Right atrium auricular region (tissue), 2 donors: ENCODE results near the gene A3GALT2. TPM values are rescaled to one million over a fixed set of nuclear protein-coding genes. Genes with fewer than 3 reads are reported as not detected.

Experiments used
- DNase-seq: peaks from one replicate; pipeline ENCODE4 v3.0.0-alpha.2; 2019; ENCODE audit warnings: low spot score
- H3K27ac ChIP-seq, 2 donors: fragments of 200-600 bp; sonication (generic); 1 replicate in 1 of 2; 2 replicates in 1 of 2; pipeline ENCODE4 v1.5.1; 2016 to 2019
- H3K27me3 ChIP-seq, 2 donors: fragments of 200-600 bp; sonication (generic); one replicate each; pipeline versions ENCODE4 v1.5.1 to v1.6.0; 2017 to 2019
- H3K36me3 ChIP-seq: fragments of 200-600 bp; sonication (generic); one replicate; pipeline ENCODE4 v1.5.1; 2016
- H3K4me1 ChIP-seq, 2 donors: fragments of 200-600 bp; sonication (generic); one replicate each; pipeline versions ENCODE4 v1.5.1 to v1.6.0; 2017 to 2019
- H3K4me3 ChIP-seq, 2 donors: fragments of 200-600 bp; sonication (generic); 1 replicate in 1 of 2; 2 replicates in 1 of 2; pipeline ENCODE4 v1.5.1; 2017 to 2019; ENCODE audit warnings: mild to moderate bottlenecking in 1 of 2, moderate library complexity in 1 of 2
- H3K9me3 ChIP-seq, 2 donors: fragments of 200-600 bp; sonication (generic); one replicate each; pipeline ENCODE4 v1.5.1; 2019
- microRNA counts, 2 donors: library from miRNA; unstranded; fragments of <30 nt; microRNA quantifications; one replicate each; lab custom pipeline; 2016 to 2017
- microRNA-seq, 2 donors: library from miRNA; unstranded; fragments of <30 nt; microRNA quantifications; one replicate each; pipeline ENCODE4, GENCODE V29; 2016 to 2017; ENCODE audit warnings: borderline number of aligned reads in 2 of 2, borderline replicate concordance in 1 of 2
- total RNA-seq, 2 donors: library from RNA; depleted of rRNA; stranded (reverse); fragments of >200 nt; gene quantifications; one replicate each; pipeline ENCODE4 v1.1.0, GENCODE V29; 2016
- TF ChIP-seq, protein P1 (sequence below), 2 donors: fragments of 200-600 bp; sonication (generic); IDR thresholded peaks; one replicate each; pipeline ENCODE4 v1.5.1; 2019; ENCODE audit warnings: antibody characterized with exemption in 2 of 2

The A3GALT2 gene
- total RNA-seq, 2 donors from 2014 or later = not detected

DNA sequence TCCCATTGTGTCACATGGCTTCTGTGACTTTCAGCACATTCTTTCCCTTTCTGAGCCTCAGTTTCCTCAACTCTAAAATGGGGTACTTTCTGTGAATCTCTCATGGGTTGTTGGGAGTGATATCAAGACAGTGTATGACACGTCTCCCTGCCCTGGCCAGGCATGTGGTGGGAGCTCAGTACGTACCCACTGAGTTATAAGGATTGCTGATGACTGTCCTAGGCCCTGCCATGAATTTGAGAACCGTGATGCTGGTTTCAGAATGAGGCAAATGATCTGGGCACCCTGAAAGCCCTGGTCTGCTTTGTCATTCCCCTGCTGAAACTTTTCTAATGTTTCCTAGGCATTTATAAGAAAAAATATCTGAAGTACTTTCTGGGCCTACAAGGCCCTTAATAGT lies 61.0 kb downstream of the A3GALT2 start:
- DNase-seq = no peak
- no peaks in the 10 kb centered on the region for H3K27me3 ChIP-seq
- peaks cover 0 to 75% of the 10 kb centered on the region in 2 donors for H3K4me1 ChIP-seq
- no peak overlapping the region for H3K4me3 ChIP-seq
- TF ChIP-seq, protein P1, sequence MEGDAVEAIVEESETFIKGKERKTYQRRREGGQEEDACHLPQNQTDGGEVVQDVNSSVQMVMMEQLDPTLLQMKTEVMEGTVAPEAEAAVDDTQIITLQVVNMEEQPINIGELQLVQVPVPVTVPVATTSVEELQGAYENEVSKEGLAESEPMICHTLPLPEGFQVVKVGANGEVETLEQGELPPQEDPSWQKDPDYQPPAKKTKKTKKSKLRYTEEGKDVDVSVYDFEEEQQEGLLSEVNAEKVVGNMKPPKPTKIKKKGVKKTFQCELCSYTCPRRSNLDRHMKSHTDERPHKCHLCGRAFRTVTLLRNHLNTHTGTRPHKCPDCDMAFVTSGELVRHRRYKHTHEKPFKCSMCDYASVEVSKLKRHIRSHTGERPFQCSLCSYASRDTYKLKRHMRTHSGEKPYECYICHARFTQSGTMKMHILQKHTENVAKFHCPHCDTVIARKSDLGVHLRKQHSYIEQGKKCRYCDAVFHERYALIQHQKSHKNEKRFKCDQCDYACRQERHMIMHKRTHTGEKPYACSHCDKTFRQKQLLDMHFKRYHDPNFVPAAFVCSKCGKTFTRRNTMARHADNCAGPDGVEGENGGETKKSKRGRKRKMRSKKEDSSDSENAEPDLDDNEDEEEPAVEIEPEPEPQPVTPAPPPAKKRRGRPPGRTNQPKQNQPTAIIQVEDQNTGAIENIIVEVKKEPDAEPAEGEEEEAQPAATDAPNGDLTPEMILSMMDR (IDR thresholded peaks at IDR 0.05) = no peak
- H3K36me3 ChIP-seq = no peaks in the 10 kb centered on the region
- H3K9me3 ChIP-seq = no peaks in the 10 kb centered on the region
- no peak overlapping the region for H3K27ac ChIP-seq

DNA sequence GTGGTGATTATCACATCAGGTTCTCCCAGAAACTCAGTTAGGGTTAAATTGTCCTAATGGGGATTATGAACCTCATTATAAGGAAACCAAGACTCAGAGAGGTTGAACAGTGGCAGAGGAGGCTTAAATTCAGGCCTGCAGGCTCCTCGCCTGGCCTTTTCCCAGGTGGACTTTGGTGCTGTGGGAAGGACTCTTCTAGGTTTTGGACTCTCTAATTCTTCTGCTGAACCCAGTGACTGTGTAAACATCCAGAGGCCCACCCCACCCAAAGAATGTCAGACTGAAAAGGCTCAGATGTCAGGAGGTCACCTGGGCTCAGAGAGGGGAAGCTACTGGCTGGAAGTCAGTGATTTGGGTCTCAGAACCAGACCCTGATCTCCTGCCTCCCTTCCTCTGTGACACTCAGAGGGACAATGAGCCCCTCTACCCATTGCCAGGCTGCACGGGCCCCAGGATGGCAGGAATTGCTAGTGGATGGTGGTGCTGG lies 62.1 kb downstream of the A3GALT2 start:
- no peak overlapping the region for H3K4me3 ChIP-seq

DNA sequence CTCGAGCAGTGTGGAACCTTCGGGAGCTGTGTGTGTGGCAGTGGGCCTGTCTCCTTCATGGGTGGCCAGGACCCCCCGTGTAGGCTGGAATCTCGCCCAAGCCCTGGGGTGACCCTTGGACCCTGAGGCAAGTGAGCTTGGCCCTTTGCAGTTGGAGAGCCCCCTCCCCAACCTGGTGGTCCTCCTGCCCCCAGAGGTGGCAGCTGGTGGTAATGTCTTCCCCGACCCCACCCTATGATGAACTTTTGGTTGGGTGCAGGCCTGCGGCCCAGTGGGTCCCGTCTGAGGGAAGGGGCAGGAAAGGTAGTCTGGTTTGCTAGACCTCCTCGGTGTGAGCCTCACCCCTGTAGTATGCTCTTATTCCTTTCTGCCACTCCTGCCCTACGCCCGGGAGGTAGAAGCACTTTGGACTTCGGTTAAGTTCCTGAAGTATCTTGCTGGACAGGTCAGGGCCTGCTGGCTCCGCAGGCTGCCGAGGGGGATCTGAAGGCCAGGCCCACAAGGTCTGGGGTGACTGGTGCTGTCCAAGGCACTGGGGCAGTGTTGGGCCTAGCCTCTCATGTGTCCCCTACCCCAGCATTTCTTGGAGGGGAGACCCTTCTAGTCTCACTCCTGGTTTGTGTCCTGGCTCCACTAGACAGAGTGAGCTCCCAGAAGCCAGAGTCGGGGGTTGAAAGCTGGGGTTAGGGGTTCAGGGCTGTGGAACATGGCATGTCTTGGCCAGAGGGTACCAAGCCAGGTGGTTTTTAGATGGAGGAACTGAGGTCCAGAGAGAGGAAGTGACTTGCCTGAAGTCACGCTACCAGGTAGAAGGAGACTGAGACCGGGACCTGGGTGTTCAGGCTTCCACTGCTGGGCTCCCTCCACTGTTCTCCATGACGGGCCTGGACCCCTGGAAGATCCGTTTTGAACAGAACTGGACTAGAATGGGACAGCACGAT lies 62.9 kb downstream of the A3GALT2 start:
- no peaks in the 10 kb centered on the region for H3K9me3 ChIP-seq
- H3K4me3 ChIP-seq = peak overlapping the region; percentile 64 to 76
- H3K27me3 ChIP-seq = no peaks in the 10 kb centered on the region
- H3K4me1 ChIP-seq = peaks cover 0 to 57% of the 10 kb centered on the region in 2 donors
- no peak for DNase-seq
- no peaks in the 10 kb centered on the region for H3K36me3 ChIP-seq
- H3K27ac ChIP-seq = peak overlapping the region; percentile 71 to 72
- TF ChIP-seq, protein P1 (IDR thresholded peaks at IDR 0.05) = no peak

More for the DNA sequence above, 62.1 kb downstream of the A3GALT2 start:
- Histone ChIP-seq H3K36me3 (no peaks in the 10 kb centered on the region), H3K4me1 (peaks cover 0 to 65% of the 10 kb centered on the region in 2 donors), H3K27ac (peak overlapping the region in 1 of 2 donors; percentile 71), H3K9me3 (no peaks in the 10 kb centered on the region), H3K27me3 (no peaks in the 10 kb centered on the region)
- DNase-seq = no peak
- TF ChIP-seq, protein P1 (IDR thresholded peaks at IDR 0.05) = no peak

DNA sequence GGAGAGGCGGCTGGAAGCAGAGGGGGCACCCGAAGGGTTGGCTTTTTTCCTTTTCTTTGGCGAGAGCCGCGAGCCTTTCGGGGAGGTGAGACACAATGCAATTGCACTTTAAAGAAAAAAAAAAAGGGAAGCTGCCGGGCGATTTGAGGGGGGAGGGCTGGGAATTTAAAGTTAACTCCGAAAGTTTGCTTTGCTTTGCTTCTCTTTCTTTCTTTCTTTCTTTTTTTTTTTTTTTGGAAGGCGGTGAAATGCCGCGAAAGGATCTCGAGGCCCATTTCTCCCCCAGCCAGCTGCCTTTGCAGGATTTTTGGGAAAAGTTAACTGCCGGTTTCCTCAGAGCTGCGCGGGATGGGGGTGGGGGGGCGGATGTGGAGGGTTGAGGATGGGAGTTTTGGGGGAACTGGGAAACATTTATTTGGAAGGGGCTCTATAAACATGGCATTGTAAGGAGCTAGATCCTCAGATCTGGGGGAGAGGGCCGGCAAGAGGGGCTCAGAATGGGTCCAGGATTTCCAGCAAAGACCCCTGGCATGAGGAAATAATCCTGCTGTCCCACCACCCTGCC lies 63.6 kb downstream of the A3GALT2 start:
- peaks cover 0 to 55% of the 10 kb centered on the region in 2 donors for H3K4me1 ChIP-seq
- H3K36me3 ChIP-seq = no peaks in the 10 kb centered on the region
- TF ChIP-seq, protein P1 (IDR thresholded peaks at IDR 0.05) = no peak
- no peak for DNase-seq
- H3K4me3 ChIP-seq = peak overlapping the region; percentile 64 to 76
- H3K9me3 ChIP-seq = no peaks in the 10 kb centered on the region
- H3K27ac ChIP-seq = peak overlapping the region; percentile 71 to 72
- no peaks in the 10 kb centered on the region for H3K27me3 ChIP-seq

MicroRNAs within 50 kb of the gene (microRNA counts, 767-probe panel; counts per million panel counts)
- microRNA hsa-miR-3605-5p (lab: Ali Mortazavi, UCI) = 0 to 1,922 counts per million in 2 donors

Small RNA genes within 50 kb of the gene (microRNA-seq; reads per million reads assigned to microRNA genes)
- gene MIR3605 = 71.5 to 80.6 reads per million in 2 donors

Other genes starting within 250 kb of the A3GALT2 start
- gene AZIN2, start 239.9 kb downstream of the A3GALT2 start, total RNA-seq = 1 to 10 TPM; 1.9 to 3.3 TPM
- 1 to 10 TPM; 2.4 to 6.8 TPM for gene TRIM62, start 139.1 kb downstream of the A3GALT2 start, total RNA-seq
- 10 to 100 TPM; 23.5 to 50.5 TPM for gene ZNF362, start 64.6 kb downstream of the A3GALT2 start, total RNA-seq
- 100 to 1,000 TPM in 1 of 2 donors, 10 to 100 TPM in 1; 98.4 to 144 TPM for gene PHC2, start 110.0 kb upstream of the A3GALT2 start, total RNA-seq
- gene ZSCAN20, start 151.5 kb upstream of the A3GALT2 start, total RNA-seq = 1 to 10 TPM; 4.7 to 7.3 TPM